ENCODE results near the gene SUGT1. TPM values are rescaled to one million over a fixed set of nuclear protein-coding genes. Genes with fewer than 3 reads are reported as not detected.
A peak's percentile ranks its signal among the peaks of the same experiment; 100 is the strongest.

The SUGT1 gene
- total and polyA plus RNA-seq, 2 of the 13 experiments (the other 11 are each of a cell fraction or from before 2014, with no cell fraction given), result 23.1 to 71.2 TPM

GRCh38 chr13:52617070-52618060, 35.3 kb upstream of the SUGT1 start:
- Histone ChIP-seq H3K4me2 (ENCODE audit: low read depth, low read length) (peak overlapping the region; percentile 63), H3K4me3 (replicated peaks in 1 of 3; ENCODE audit: insufficient read depth in 1 of 3, low read depth in 2 of 3, low read length in 3 of 3) (peak overlapping the region; percentile 81 to 100 (median 89)), H3K36me3 (replicated peaks in 1 of 2; ENCODE audit: control insufficient read depth in 1 of 2, insufficient read depth in 2 of 2, low read length in 2 of 2) (no peaks in the 10 kb centered on the region), H3K27ac (ENCODE audit: extremely low read length, insufficient read depth, low read length) (peak overlapping the region; percentile 54), H4K20me1 (ENCODE audit: insufficient read depth, low read length) (no peaks in the 10 kb centered on the region), H3K79me2 (ENCODE audit: insufficient read depth, low read length) (peaks cover 19% of the 10 kb centered on the region), H3K4me1 (ENCODE audit: insufficient read depth, low read length) (peaks cover 12% of the 10 kb centered on the region), H3K9me3 (ENCODE audit: low read length) (no peaks in the 10 kb centered on the region), H3K27me3 (ENCODE audit: control insufficient read depth in 1 of 2, insufficient read depth in 2 of 2, low read length in 2 of 2) (no peaks in the 10 kb centered on the region; a peak in 1 of 5 replicates), H3K9ac (ENCODE audit: insufficient read depth, low read depth, low read length) (peak overlapping the region; percentile 83), H2AFZ (ENCODE audit: low read length) (peak overlapping the region; percentile 93)
- CTCF ChIA-PET (ENCODE audit: low intra/inter-chr PET ratio, low total read pairs), result no interaction called here
- POLR2A ChIA-PET, result interaction anchor here (0.7 to 2.8 kb wide), 8 partner anchors 9 to 1164 kb away, joined by 3 to 94 read pairs (median 3); partner anchors contain the start of genes INTS6 and SUGT1
- in situ Hi-C loops (cut with HindIII; ENCODE audit: extremely low pct_ligation_motif_present, low pct_unique_long_range_greater_than_20kb) (loop anchor here (10.0 to 25.0 kb wide), 2 partner anchors 187 to 520 kb away; no protein-coding TSS in a partner anchor), intact Hi-C loops (cut with micrococcal nuclease; ENCODE audit: unreplicated experiment) (loop anchor here (1.0 kb wide), 1 partner anchor 35 kb away; the partner anchor contains the start of gene SUGT1)
- DNase-seq (ENCODE audit: low spot score) (peak; percentile 82), ATAC-seq (peak; percentile 99), FAIRE-seq (peak; percentile 56)
- under 1% methylated on average over 25 of the region's 51 CpGs for WGBS (ENCODE audit: low lambda C conversion rate)
- TSS peak; percentile 78 for BruUV-seq (replicated peaks)
- TF ChIP-seq ZKSCAN1 (IDR thresholded peaks at IDR 0.05; ENCODE audit: low read length) (peak; percentile 61; the same call in 1 of the 2 replicates), ZC3H13 (CRISPR knock-in tag; IDR thresholded peaks at IDR 0.05) (peak; percentile 53; the same call in 1 of the 2 replicates), PLSCR1 (CRISPR knock-in tag; IDR thresholded peaks at IDR 0.05; ENCODE audit: borderline replicate concordance) (no peak), CHD2 (IDR thresholded peaks at IDR 0.05; ENCODE audit: low read depth, low read length) (peak; percentile 54; the same call in 1 of the 2 replicates), DRAP1 (CRISPR knock-in tag; IDR thresholded peaks at IDR 0.05) (peak; percentile 56), KDM2A (CRISPR knock-in tag; IDR thresholded peaks at IDR 0.05; ENCODE audit: borderline replicate concordance, low read depth) (peak; percentile 80; the same call in 1 of the 2 replicates), ZHX2 (IDR thresholded peaks at IDR 0.05; ENCODE audit: low read depth) (peak; percentile 85), ZHX2 (CRISPR knock-in tag; IDR thresholded peaks at IDR 0.05; ENCODE audit: borderline replicate concordance) (no peak), ETV5 (CRISPR knock-in tag; IDR thresholded peaks at IDR 0.05; ENCODE audit: borderline replicate concordance) (0 out of 2 replicates have a peak, but pooled peaks have one; percentile 32), ZNF557 (CRISPR knock-in tag; IDR thresholded peaks at IDR 0.05) (no peak), ZNF639 (CRISPR knock-in tag; conservative IDR thresholded peaks at IDR 0.05) (peak; percentile 74; the same call in 1 of the 2 replicates), U2AF1 (optimal IDR thresholded peaks at IDR 0.05; ENCODE audit: low read depth, low read length) (peak; percentile 58), FOXK1 (CRISPR knock-in tag; IDR thresholded peaks at IDR 0.05; ENCODE audit: borderline replicate concordance, low read depth) (peak; percentile 90), ZNF713 (CRISPR knock-in tag; IDR thresholded peaks at IDR 0.05) (no peak)
